VCaP (cell line): ENCODE data around the gene ADNP.

Experiments used
- H3K27ac ChIP-seq: fragments of 450-650 bp; 2 replicates; pipeline ENCODE4 v1.5.1; 2017
- CTCF ChIP-seq: fragments of 450-650 bp; conservative IDR thresholded peaks from 2 replicates; pipeline ENCODE4 v1.5.1; 2017; ENCODE audit warnings: mild to moderate bottlenecking, moderate library complexity

The ADNP gene

GRCh38 chr20:50911716-50912115 is 19.5 kb downstream of the ADNP start:
- H3K27ac ChIP-seq = peak overlapping the region; percentile 9; the same call in 1 of the 2 replicates
- TF ChIP-seq CTCF = no peak

- peak overlapping the region; percentile 9; the same call in 1 of the 2 replicates for H3K27ac ChIP-seq
Observed at GRCh38 chr20:50911030-50911429, 20.2 kb downstream of the ADNP start.

GRCh38 chr20:50909413-50909812 is 21.8 kb downstream of the ADNP start:
- TF ChIP-seq CTCF = no peak
- no peak overlapping the region for H3K27ac ChIP-seq

More at GRCh38 chr20:50911030-50911429, 20.2 kb downstream of the ADNP start:
- TF ChIP-seq CTCF = no peak

- TF ChIP-seq CTCF = no peak
Observed at GRCh38 chr20:50904067-50904570, 27.1 kb downstream of the ADNP start.

GRCh38 chr20:50903353-50904051 is 27.7 kb downstream of the ADNP start:
- H3K27ac ChIP-seq = no peak overlapping the region
- TF ChIP-seq CTCF = no peak

More at GRCh38 chr20:50904067-50904570, 27.1 kb downstream of the ADNP start:
- no peak overlapping the region for H3K27ac ChIP-seq

GRCh38 chr20:50901301-50901700 is 29.9 kb downstream of the ADNP start:
- no peak overlapping the region for H3K27ac ChIP-seq
- no peak for TF ChIP-seq CTCF

- no peak for TF ChIP-seq CTCF
Observed at GRCh38 chr20:50900261-50900660, 31.0 kb downstream of the ADNP start.

More at GRCh38 chr20:50900261-50900660, 31.0 kb downstream of the ADNP start:
- no peak overlapping the region for H3K27ac ChIP-seq
